SK-N-SH (cell line): Measurements from ENCODE around the gene CYFIP2. TPM values are rescaled to one million over a fixed set of nuclear protein-coding genes. Genes with fewer than 3 reads are reported as not detected.

Experiments
- CTCF ChIA-PET: fragments of 300-600, 350-600 bp; formaldehyde crosslinking; extraction: SDS; loops from one replicate; lab custom pipeline; 2021; lab: Yijun Ruan, JAX
- POLR2A ChIA-PET: fragments of 350-600 bp; sonication (Branson Sonifier 250); formaldehyde crosslinking; extraction: SDS; loops from one replicate; lab custom pipeline; 2020; ENCODE audit warnings: antibody characterized with exemption, inconsistent platforms; lab: Yijun Ruan, JAX
- DNase-seq: peaks from one replicate; pipeline ENCODE4 v3.0.0; 2012
- H2AFZ ChIP-seq: fragments of 200-600 bp; sonication (generic); 2 replicates; pipeline ENCODE4 v1.8.1; 2016; ENCODE audit warnings: antibody characterized with exemption, mild to moderate bottlenecking, low read depth
- H3F3A ChIP-seq: fragments of 200-600 bp; sonication (generic); replicated peaks from 2 replicates; pipeline ENCODE3; 2016; ENCODE audit warnings: antibody characterized with exemption, mild to moderate bottlenecking; ENCODE audit not compliant: insufficient read depth
- H3K27ac ChIP-seq, 2 experiments: fragments of 200-500 bp in 1 of 2; fragments of 200-600 bp in 1 of 2; sonication (Bioruptor generic) in 1 of 2; sonication (generic), shearing (Covaris generic) in 1 of 2; 2 replicates each; pipeline versions ENCODE4 v1.5.1 to v1.6.1; 2014 to 2016; ENCODE audit warnings: low read depth in 2 of 2, inconsistent platforms in 1 of 2, low read length in 1 of 2, mild to moderate bottlenecking in 1 of 2, mixed read lengths in 1 of 2
- H3K27me3 ChIP-seq: fragments of 200-600 bp; sonication (generic), shearing (Covaris generic); 2 replicates; pipeline ENCODE4 v1.6.1; 2016; ENCODE audit warnings: mixed run types; ENCODE audit not compliant: insufficient read depth
- H3K36me3 ChIP-seq, 2 experiments: fragments of 200-500 bp in 1 of 2; fragments of 200-600 bp in 1 of 2; sonication (Bioruptor generic) in 1 of 2; sonication (generic) in 1 of 2; replicated peaks in 1 of 2; 2 replicates each; pipeline versions ENCODE3 to v1.5.1; 2014 to 2016; ENCODE audit warnings: low read length in 1 of 2, mild to moderate bottlenecking in 1 of 2; ENCODE audit not compliant: insufficient read depth in 2 of 2, control insufficient read depth in 1 of 2
- H3K4me1 ChIP-seq, 2 experiments: fragments of 200-500 bp in 1 of 2; fragments of 200-600 bp in 1 of 2; sonication (Bioruptor generic) in 1 of 2; sonication (generic), shearing (Covaris generic) in 1 of 2; 2 replicates each; pipeline versions ENCODE4 v1.5.1 to v1.6.1; 2014 to 2016; ENCODE audit warnings: low read depth in 1 of 2, low read length in 1 of 2, mixed run types in 1 of 2; ENCODE audit not compliant: insufficient read depth in 2 of 2, control insufficient read depth in 1 of 2
- H3K4me2 ChIP-seq: fragments of 200-600 bp; sonication (generic), shearing (Covaris generic); 2 replicates; pipeline ENCODE4 v1.6.1; 2017; ENCODE audit warnings: mixed run types
- H3K4me3 ChIP-seq, 2 experiments: fragments of 200-500 bp in 1 of 2; fragments of 200-600 bp in 1 of 2; sonication (Bioruptor generic) in 1 of 2; sonication (generic), shearing (Covaris generic) in 1 of 2; 2 replicates each; pipeline versions ENCODE4 v1.5.1 to v1.8.1; 2014 to 2016; ENCODE audit warnings: low read depth in 2 of 2, inconsistent platforms in 1 of 2, low read length in 1 of 2, mild to moderate bottlenecking in 1 of 2, mixed read lengths in 1 of 2, moderate library complexity in 1 of 2
- H3K79me2 ChIP-seq: fragments of 200-600 bp; sonication (generic); 2 replicates; pipeline ENCODE4 v1.8.1; 2017; ENCODE audit warnings: mild to moderate bottlenecking; ENCODE audit not compliant: insufficient read depth
- H3K9ac ChIP-seq: fragments of 200-600 bp; sonication (generic); 2 replicates; pipeline ENCODE4 v1.6.1; 2017; ENCODE audit warnings: mixed run types
- H3K9me2 ChIP-seq: fragments of 200-600 bp; sonication (generic); 2 replicates; pipeline ENCODE4 v1.6.1; 2017; ENCODE audit warnings: mixed run types
- H3K9me3 ChIP-seq: fragments of 200-600 bp; sonication (generic); 2 replicates; pipeline ENCODE4 v1.6.1; 2017; ENCODE audit warnings: mixed run types, mild to moderate bottlenecking, moderate library complexity
- H4K20me1 ChIP-seq: fragments of 200-600 bp; sonication (generic); 2 replicates; pipeline ENCODE4 v1.6.1; 2017; ENCODE audit warnings: mild to moderate bottlenecking, mixed run types; ENCODE audit not compliant: insufficient read depth
- ELF1 ChIP-seq: IDR thresholded peaks from 2 replicates; pipeline ENCODE4 v1.4.0; 2012
- EP300 ChIP-seq, 2 experiments: IDR thresholded peaks; 2 replicates each; pipeline versions ENCODE4 v1.4.0 to v1.6.1; 2012; ENCODE audit warnings: borderline replicate concordance in 1 of 2, low read depth in 1 of 2, low read length in 1 of 2
- EZH2phosphoT487 ChIP-seq: fragments of 200-600 bp; sonication (generic); IDR thresholded peaks from 2 replicates; pipeline ENCODE4 v1.6.1; 2017; ENCODE audit warnings: low read depth, mixed run types, mild to moderate bottlenecking, antibody characterized with exemption, moderate library complexity, borderline replicate concordance
- FOXJ3 ChIP-seq: sonication (generic); formaldehyde crosslinking; IDR thresholded peaks from 2 replicates; pipeline ENCODE4 v1.5.1; 2020; ENCODE audit warnings: mild to moderate bottlenecking, missing genetic modification reagents
- GABPA ChIP-seq: IDR thresholded peaks from 2 replicates; pipeline ENCODE4 v1.4.0; 2012; ENCODE audit warnings: low read depth, mild to moderate bottlenecking
- IRF3 ChIP-seq: fragments of 150-350 bp; IDR thresholded peaks from 2 replicates; pipeline ENCODE4 v1.6.1; 2016; ENCODE audit warnings: mild to moderate bottlenecking, low read depth, low read length
- JUND ChIP-seq: IDR thresholded peaks from 2 replicates; pipeline ENCODE4 v1.4.0; 2012
- MAX ChIP-seq: IDR thresholded peaks from 2 replicates; pipeline ENCODE4 v1.4.0; 2012; ENCODE audit warnings: low read depth
- MEF2A ChIP-seq: IDR thresholded peaks from 2 replicates; pipeline ENCODE4 v1.4.0; 2012; ENCODE audit warnings: low read depth, borderline replicate concordance
- MXI1 ChIP-seq: IDR thresholded peaks from 2 replicates; pipeline ENCODE4 v1.6.1; 2012; ENCODE audit warnings: mild to moderate bottlenecking, low read depth, low read length, improper control_type of control experiment
- NFIC ChIP-seq: IDR thresholded peaks from 2 replicates; pipeline ENCODE4 v1.4.0; 2012; ENCODE audit warnings: borderline replicate concordance
- RCOR1 ChIP-seq: fragments of 150-350 bp; IDR thresholded peaks from 2 replicates; pipeline ENCODE4 v1.6.1; 2017; ENCODE audit warnings: antibody characterized with exemption, low read length
- REST ChIP-seq: IDR thresholded peaks from 2 replicates; pipeline ENCODE4 v1.6.1; 2012; ENCODE audit warnings: mild to moderate bottlenecking, low read depth, low read length, moderate library complexity
- RFX5 ChIP-seq: IDR thresholded peaks from 2 replicates; pipeline ENCODE4 v1.6.1; 2012; ENCODE audit warnings: mild to moderate bottlenecking, improper control_type of control experiment, low read length
- RXRA ChIP-seq: IDR thresholded peaks from 2 replicates; pipeline ENCODE4 v1.4.0; 2012; ENCODE audit warnings: low read depth, mild to moderate bottlenecking, borderline replicate concordance
- TEAD4 ChIP-seq: IDR thresholded peaks from 2 replicates; pipeline ENCODE4 v1.4.0; 2012; ENCODE audit warnings: mild to moderate bottlenecking, borderline replicate concordance; ENCODE audit not compliant: insufficient read depth
- USF1 ChIP-seq: IDR thresholded peaks from 2 replicates; pipeline ENCODE4 v1.4.0; 2012; ENCODE audit warnings: low read depth, borderline replicate concordance
- USF2 ChIP-seq: fragments of 150-350 bp; IDR thresholded peaks from 2 replicates; pipeline ENCODE4 v1.6.1; 2017; ENCODE audit warnings: antibody characterized with exemption, low read length, low read depth, borderline replicate concordance
- WGBS: methylation state at CpG from one replicate; pipeline ENCODE4 v1.1.6; 2017; ENCODE audit warnings: low lambda C conversion rate; 5-methylcytosine and 5-hydroxymethylcytosine counted together
- polyA plus RNA-seq, 3 experiments: library from polyadenylated mRNA; depleted of rRNA; stranded (reverse); fragments of >200 nt; gene quantifications; 2 replicates each; pipeline ENCODE4 v1.2.3, GENCODE V29; 2012
- TF ChIP-seq, protein P1 (sequence below): IDR thresholded peaks from 2 replicates; pipeline ENCODE4 v1.4.0; 2012; ENCODE audit warnings: low read depth, borderline replicate concordance
- TF ChIP-seq, protein P2 (sequence below): fragments of 200-600 bp; sonication (generic); IDR thresholded peaks from 2 replicates; pipeline ENCODE4 v1.6.1; 2017; ENCODE audit warnings: antibody characterized with exemption, mild to moderate bottlenecking, moderate library complexity

The CYFIP2 gene
- polyA plus RNA-seq, 1 of the 3 experiments (the other 2 are of a cell fraction), result 20.1 TPM

- WGBS, result 94% methylated on average over 4 of the region's 4 CpGs
- TF ChIP-seq USF1, result no peak
- no peak for TF ChIP-seq REST
- TF ChIP-seq IRF3, result no peak
- TF ChIP-seq RXRA, result no peak
- TF ChIP-seq RCOR1, result no peak
- no peak for TF ChIP-seq FOXJ3
- no peak for TF ChIP-seq MXI1
- TF ChIP-seq, protein P1, sequence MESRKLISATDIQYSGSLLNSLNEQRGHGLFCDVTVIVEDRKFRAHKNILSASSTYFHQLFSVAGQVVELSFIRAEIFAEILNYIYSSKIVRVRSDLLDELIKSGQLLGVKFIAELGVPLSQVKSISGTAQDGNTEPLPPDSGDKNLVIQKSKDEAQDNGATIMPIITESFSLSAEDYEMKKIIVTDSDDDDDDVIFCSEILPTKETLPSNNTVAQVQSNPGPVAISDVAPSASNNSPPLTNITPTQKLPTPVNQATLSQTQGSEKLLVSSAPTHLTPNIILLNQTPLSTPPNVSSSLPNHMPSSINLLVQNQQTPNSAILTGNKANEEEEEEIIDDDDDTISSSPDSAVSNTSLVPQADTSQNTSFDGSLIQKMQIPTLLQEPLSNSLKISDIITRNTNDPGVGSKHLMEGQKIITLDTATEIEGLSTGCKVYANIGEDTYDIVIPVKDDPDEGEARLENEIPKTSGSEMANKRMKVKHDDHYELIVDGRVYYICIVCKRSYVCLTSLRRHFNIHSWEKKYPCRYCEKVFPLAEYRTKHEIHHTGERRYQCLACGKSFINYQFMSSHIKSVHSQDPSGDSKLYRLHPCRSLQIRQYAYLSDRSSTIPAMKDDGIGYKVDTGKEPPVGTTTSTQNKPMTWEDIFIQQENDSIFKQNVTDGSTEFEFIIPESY, result no peak
- no peak for TF ChIP-seq EZH2phosphoT487
- no peak for TF ChIP-seq TEAD4
- no peak for TF ChIP-seq RFX5
- no peak for TF ChIP-seq NFIC
- no peak for TF ChIP-seq JUND
- no peak for TF ChIP-seq USF2
- TF ChIP-seq, protein P2, sequence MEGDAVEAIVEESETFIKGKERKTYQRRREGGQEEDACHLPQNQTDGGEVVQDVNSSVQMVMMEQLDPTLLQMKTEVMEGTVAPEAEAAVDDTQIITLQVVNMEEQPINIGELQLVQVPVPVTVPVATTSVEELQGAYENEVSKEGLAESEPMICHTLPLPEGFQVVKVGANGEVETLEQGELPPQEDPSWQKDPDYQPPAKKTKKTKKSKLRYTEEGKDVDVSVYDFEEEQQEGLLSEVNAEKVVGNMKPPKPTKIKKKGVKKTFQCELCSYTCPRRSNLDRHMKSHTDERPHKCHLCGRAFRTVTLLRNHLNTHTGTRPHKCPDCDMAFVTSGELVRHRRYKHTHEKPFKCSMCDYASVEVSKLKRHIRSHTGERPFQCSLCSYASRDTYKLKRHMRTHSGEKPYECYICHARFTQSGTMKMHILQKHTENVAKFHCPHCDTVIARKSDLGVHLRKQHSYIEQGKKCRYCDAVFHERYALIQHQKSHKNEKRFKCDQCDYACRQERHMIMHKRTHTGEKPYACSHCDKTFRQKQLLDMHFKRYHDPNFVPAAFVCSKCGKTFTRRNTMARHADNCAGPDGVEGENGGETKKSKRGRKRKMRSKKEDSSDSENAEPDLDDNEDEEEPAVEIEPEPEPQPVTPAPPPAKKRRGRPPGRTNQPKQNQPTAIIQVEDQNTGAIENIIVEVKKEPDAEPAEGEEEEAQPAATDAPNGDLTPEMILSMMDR, result no peak
- TF ChIP-seq GABPA, result no peak
- no peak for TF ChIP-seq ELF1
- no peak for TF ChIP-seq MEF2A
- TF ChIP-seq MAX, result no peak
- TF ChIP-seq EP300 (IDR thresholded peaks at IDR 0.05; ENCODE audit: borderline replicate concordance in 1 of 2, low read depth in 1 of 2, low read length in 1 of 2), result no peak
- Histone ChIP-seq H4K20me1 (no peaks in the 10 kb centered on the region), H3K9me2 (no peaks in the 10 kb centered on the region), H3K4me1 (peaks cover 8 to 26% of the 10 kb centered on the region in 2 experiments; a peak in 2 of 4 replicates), H3K9ac (no peak overlapping the region), H3K27ac (peak overlapping the region; percentile 73 to 84; a peak in 3 of 4 replicates), H3K9me3 (peaks cover 9% of the 10 kb centered on the region), H3F3A (peaks cover 16% of the 10 kb centered on the region), H3K4me2 (no peak overlapping the region), H3K4me3 (no peak overlapping the region), H2AFZ (peak overlapping the region; percentile 14; the same call in 1 of the 2 replicates), H3K79me2 (no peaks in the 10 kb centered on the region), H3K36me3 (peaks cover 0 to 5% of the 10 kb centered on the region in 2 experiments), H3K27me3 (no peaks in the 10 kb centered on the region)
- POLR2A ChIA-PET, result interaction anchor here (0.6 kb wide), 1 partner anchor 286 kb away, joined by 3 read pairs; no protein-coding TSS in a partner anchor
- no peak for DNase-seq
- CTCF ChIA-PET, result interaction anchor here (0.5 to 1.7 kb wide), 6 partner anchors 21 to 1827 kb away, joined by 3 to 4 read pairs (median 3); no protein-coding TSS in a partner anchor
These were observed 178.3 kb downstream of the CYFIP2 start for GRCh38 chr5:157444224-157444623.
